Bronchial smooth muscle cell (primary cell): ENCODE results near the gene SCG2. TPM values are rescaled to one million over a fixed set of nuclear protein-coding genes. Genes with fewer than 3 reads are reported as not detected.

Experiments
- total RNA-seq: library from RNA; depleted of rRNA; stranded (reverse); fragments of >200 nt; gene quantifications from 2 replicates; pipeline ENCODE4 v1.2.1, GENCODE V29; 2014

SCG2 gene
- 0.09 and 0.63 TPM in 2 replicates for total RNA-seq

DNA sequence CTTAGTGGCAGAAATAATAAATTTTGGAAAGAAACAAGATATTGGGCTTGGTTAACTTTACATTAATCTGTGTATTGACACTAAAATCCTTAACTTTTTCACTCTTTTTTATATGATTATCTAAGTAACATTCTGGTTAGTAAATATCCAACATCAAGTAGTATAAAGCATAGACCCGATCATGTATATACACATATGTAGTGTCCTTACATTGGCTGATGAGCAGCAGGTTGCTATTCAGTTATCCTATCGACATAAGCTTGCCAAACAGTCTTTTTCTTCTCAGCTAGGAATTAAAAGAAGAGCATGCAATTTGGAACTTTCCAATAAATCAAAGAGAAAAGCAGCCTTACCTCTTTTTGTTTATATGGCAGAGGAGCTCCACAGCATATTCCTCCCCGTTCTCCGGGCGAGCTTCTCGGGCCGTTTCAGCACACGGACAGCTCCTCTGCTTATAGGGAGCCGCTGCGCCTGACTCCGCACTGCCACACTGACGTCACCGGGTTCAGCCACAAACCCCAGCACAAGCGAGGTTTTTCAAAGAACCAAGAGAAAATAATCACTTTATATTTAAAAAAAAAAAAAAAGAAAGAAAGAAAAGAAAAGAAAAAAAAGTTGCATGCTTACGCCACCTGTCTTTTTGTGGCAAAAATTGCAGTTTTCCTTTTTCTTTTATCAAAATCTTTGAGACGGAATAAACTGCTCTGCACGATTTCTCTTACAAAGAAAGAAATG lies at the start of gene SCG2:
SCG2 (minus strand) TSS at position 430 of the 735 bp plus-strand sequence. CDS start 3,079 bp downstream, outside the sequence.

Other genes with a start within 250 kb of the SCG2 start
- gene AP1S3, start 235.2 kb upstream of the SCG2 start, total RNA-seq: 0.26 and 1.6 TPM in 2 replicates